HG02981 (cell line): ENCODE data around the gene SUSD3.
A peak's percentile ranks its signal among the peaks of the same experiment; 100 is the strongest.

Source experiments
- ATAC-seq: cut with Tn5 transposase; IDR thresholded peaks from one replicate; pipeline ENCODE4 v1.9.1; 2021; ENCODE audit warnings: mild to moderate bottlenecking, moderate library complexity; ENCODE audit not compliant: unreplicated experiment

SUSD3 gene

GRCh38 chr9:93134015-93134739 is 75.7 kb downstream of the SUSD3 start, which contains the start of gene NINJ1:
NINJ1 (minus strand) TSS chr9:93134251; CDS start chr9:93134217, 34 bp downstream.
- ATAC-seq = peak; percentile 62
